ENCODE data around the gene PADI2. TPM values are rescaled to one million over a fixed set of nuclear protein-coding genes. Genes with fewer than 3 reads are reported as not detected.

PADI2 gene
- total RNA-seq, 1 experiment from 2014 or later = 27.7 TPM

GRCh38 chr1:17136145-17136544 is 16.9 kb upstream of the PADI2 start:
- Histone ChIP-seq H3K4me3 (ENCODE audit: low read depth, low read length, poor library complexity, severe bottlenecking) (no peak overlapping the region), H3K27me3 (replicated peaks; ENCODE audit: insufficient read depth, low read depth, low read length, poor library complexity) (no peaks in the 10 kb centered on the region), H3K4me1 (ENCODE audit: insufficient read depth, low read length, poor library complexity, severe bottlenecking) (no peaks in the 10 kb centered on the region), H3K9me3 (ENCODE audit: low read depth, low read length, poor library complexity, severe bottlenecking) (no peaks in the 10 kb centered on the region), H3K27ac (ENCODE audit: low read depth, low read length, poor library complexity, severe bottlenecking) (no peak overlapping the region), H3K36me3 (ENCODE audit: insufficient read depth, low read length, poor library complexity, severe bottlenecking) (no peaks in the 10 kb centered on the region)
- CTCF ChIA-PET = no interaction called here
- POLR2A ChIA-PET (ENCODE audit: low non-redundant PET) = no interaction called here
- intact Hi-C loops (cut with micrococcal nuclease; ENCODE audit: unreplicated experiment) = no loop called here
- TF ChIP-seq, protein P1, sequence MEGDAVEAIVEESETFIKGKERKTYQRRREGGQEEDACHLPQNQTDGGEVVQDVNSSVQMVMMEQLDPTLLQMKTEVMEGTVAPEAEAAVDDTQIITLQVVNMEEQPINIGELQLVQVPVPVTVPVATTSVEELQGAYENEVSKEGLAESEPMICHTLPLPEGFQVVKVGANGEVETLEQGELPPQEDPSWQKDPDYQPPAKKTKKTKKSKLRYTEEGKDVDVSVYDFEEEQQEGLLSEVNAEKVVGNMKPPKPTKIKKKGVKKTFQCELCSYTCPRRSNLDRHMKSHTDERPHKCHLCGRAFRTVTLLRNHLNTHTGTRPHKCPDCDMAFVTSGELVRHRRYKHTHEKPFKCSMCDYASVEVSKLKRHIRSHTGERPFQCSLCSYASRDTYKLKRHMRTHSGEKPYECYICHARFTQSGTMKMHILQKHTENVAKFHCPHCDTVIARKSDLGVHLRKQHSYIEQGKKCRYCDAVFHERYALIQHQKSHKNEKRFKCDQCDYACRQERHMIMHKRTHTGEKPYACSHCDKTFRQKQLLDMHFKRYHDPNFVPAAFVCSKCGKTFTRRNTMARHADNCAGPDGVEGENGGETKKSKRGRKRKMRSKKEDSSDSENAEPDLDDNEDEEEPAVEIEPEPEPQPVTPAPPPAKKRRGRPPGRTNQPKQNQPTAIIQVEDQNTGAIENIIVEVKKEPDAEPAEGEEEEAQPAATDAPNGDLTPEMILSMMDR (conservative IDR thresholded peaks at IDR 0.05; ENCODE audit: low read depth, low read length) = no peak
- no peak for TF ChIP-seq EZH2 (IDR thresholded peaks at IDR 0.05; ENCODE audit: borderline replicate concordance, low read depth, low read length, poor library complexity, severe bottlenecking)
- DNase-seq (ENCODE audit: low spot score) = no peak
- BruUV-seq (replicated peaks) = no TSS peak

GRCh38 chr1:17135530-17135929 is 16.3 kb upstream of the PADI2 start:
- no peak for DNase-seq (ENCODE audit: low spot score)
- no peaks in the 10 kb centered on the region for H3K27me3 ChIP-seq (replicated peaks; ENCODE audit: insufficient read depth, low read depth, low read length, poor library complexity)
- no peaks in the 10 kb centered on the region for H3K4me1 ChIP-seq (ENCODE audit: insufficient read depth, low read length, poor library complexity, severe bottlenecking)
- no peaks in the 10 kb centered on the region for H3K9me3 ChIP-seq (ENCODE audit: low read depth, low read length, poor library complexity, severe bottlenecking)
- no peaks in the 10 kb centered on the region for H3K36me3 ChIP-seq (ENCODE audit: insufficient read depth, low read length, poor library complexity, severe bottlenecking)
- BruUV-seq (replicated peaks) = no TSS peak
- ChIA-PET POLR2A (ENCODE audit: low non-redundant PET) (no interaction called here), CTCF (no interaction called here)
- intact Hi-C loops (cut with micrococcal nuclease; ENCODE audit: unreplicated experiment) = no loop called here
- TF ChIP-seq, protein P1 (conservative IDR thresholded peaks at IDR 0.05; ENCODE audit: low read depth, low read length) = no peak
- TF ChIP-seq EZH2 (IDR thresholded peaks at IDR 0.05; ENCODE audit: borderline replicate concordance, low read depth, low read length, poor library complexity, severe bottlenecking) = no peak
- H3K27ac ChIP-seq (ENCODE audit: low read depth, low read length, poor library complexity, severe bottlenecking) = no peak overlapping the region
- no peak overlapping the region for H3K4me3 ChIP-seq (ENCODE audit: low read depth, low read length, poor library complexity, severe bottlenecking)

GRCh38 chr1:17134724-17135123 is 15.5 kb upstream of the PADI2 start:
- Histone ChIP-seq H3K36me3 (ENCODE audit: insufficient read depth, low read length, poor library complexity, severe bottlenecking) (no peaks in the 10 kb centered on the region), H3K27me3 (replicated peaks; ENCODE audit: insufficient read depth, low read depth, low read length, poor library complexity) (no peaks in the 10 kb centered on the region), H3K27ac (ENCODE audit: low read depth, low read length, poor library complexity, severe bottlenecking) (no peak overlapping the region), H3K4me1 (ENCODE audit: insufficient read depth, low read length, poor library complexity, severe bottlenecking) (peaks cover 7% of the 10 kb centered on the region), H3K4me3 (ENCODE audit: low read depth, low read length, poor library complexity, severe bottlenecking) (no peak overlapping the region), H3K9me3 (ENCODE audit: low read depth, low read length, poor library complexity, severe bottlenecking) (no peaks in the 10 kb centered on the region)
- intact Hi-C loops (cut with micrococcal nuclease; ENCODE audit: unreplicated experiment) = no loop called here
- CTCF ChIA-PET = no interaction called here
- POLR2A ChIA-PET (ENCODE audit: low non-redundant PET) = no interaction called here
- no peak for TF ChIP-seq EZH2 (IDR thresholded peaks at IDR 0.05; ENCODE audit: borderline replicate concordance, low read depth, low read length, poor library complexity, severe bottlenecking)
- TF ChIP-seq, protein P1 (conservative IDR thresholded peaks at IDR 0.05; ENCODE audit: low read depth, low read length) = no peak
- BruUV-seq (replicated peaks) = no TSS peak
- no peak for DNase-seq (ENCODE audit: low spot score)
